Measurements from ENCODE around the gene ADAMTS1. TPM values are rescaled to one million over a fixed set of nuclear protein-coding genes. Genes with fewer than 3 reads are reported as not detected.

ADAMTS1 gene
- total and polyA plus RNA-seq, 12 donors: 9.3 to 111 (median 41.9) TPM

GRCh38 chr21:26788790-26789189 lies 56.4 kb downstream of the ADAMTS1 start:
- H3K27ac ChIP-seq: peak overlapping the region in 3 of 5 donors; percentile 1 to 58 (median 38)
- 46 to 60% (median 53%) methylated on average over 8 of the region's 8 CpGs for WGBS, 4 donors

More at GRCh38 chr21:26788790-26789189, 56.4 kb downstream of the ADAMTS1 start:
- intact Hi-C loops (cut with DNase I): no loop called here
- Histone ChIP-seq H3K4me1 (replicated peaks in 1 of 2) (no peaks in the 10 kb centered on the region), H3K27me3 (no peaks in the 10 kb centered on the region), H3K36me3 (replicated peaks in 1 of 2) (no peaks in the 10 kb centered on the region), H3K9me3 (replicated peaks in 1 of 3) (no peaks in the 10 kb centered on the region), H3K4me3 (no peak overlapping the region)
- TF ChIP-seq POLR2A (IDR thresholded peaks at IDR 0.05) (no peak), CTCF (IDR thresholded peaks at IDR 0.05) (no peak)
- peak; percentile 17 to 89 (median 47) for DNase-seq

Other genes starting within 250 kb of the ADAMTS1 start
- gene ADAMTS5, start 121.7 kb upstream of the ADAMTS1 start, total RNA-seq: 1 to 10 TPM in 7 of 9 donors, under 1 TPM in 2; 0.66 to 4.3 (median 1.6) TPM
- 1 to 10 TPM in 1 of 3 donors, under 1 TPM in 2; 0.48 to 1.4 (median 0.90) TPM for gene ADAMTS5, start 121.7 kb upstream of the ADAMTS1 start, polyA plus RNA-seq